Right lobe of liver (tissue), 6 donors: ENCODE measurements around the gene ELOVL4. TPM values are rescaled to one million over a fixed set of nuclear protein-coding genes. Genes with fewer than 3 reads are reported as not detected.

ENCODE experiments used
- ATAC-seq, 4 donors: fragments of 200-7000 bp; cut with Tn5 transposase; one replicate each; pipeline ENCODE4 v1.9.1; 2020; ENCODE audit warnings: mild to moderate bottlenecking in 4 of 4, moderate library complexity in 4 of 4
- DNase-seq, 3 donors: peaks; one replicate each; pipeline ENCODE4 v3.0.0-alpha.2; 2020
- H3K27ac ChIP-seq, 3 donors: fragments of 200-600 bp; one replicate each; pipeline ENCODE4 v1.8.0; 2022
- H3K27me3 ChIP-seq, 2 donors: fragments of 200-600 bp; one replicate each; pipeline ENCODE4 v1.8.0; 2022
- H3K36me3 ChIP-seq, 4 donors: fragments of 200-600 bp; sonication (generic) in 1 of 4; one replicate each; pipeline versions ENCODE4 v1.5.1 to v1.8.0; 2017 to 2022; ENCODE audit warnings: control low read depth in 1 of 4
- H3K4me1 ChIP-seq, 4 donors: fragments of 200-600 bp; sonication (generic) in 1 of 4; one replicate each; pipeline versions ENCODE4 v1.5.1 to v1.8.0; 2017 to 2022; ENCODE audit warnings: control low read depth in 1 of 4
- H3K4me3 ChIP-seq, 3 donors: fragments of 200-600 bp; one replicate each; pipeline ENCODE4 v1.8.0; 2022
- H3K9me3 ChIP-seq, 4 donors: fragments of 200-600 bp; sonication (generic) in 1 of 4; one replicate each; pipeline versions ENCODE4 v1.5.1 to v1.8.0; 2017 to 2022; ENCODE audit warnings: control low read depth in 1 of 4
- POLR2A ChIP-seq: fragments of 450-650 bp; IDR thresholded peaks from one replicate; pipeline ENCODE4 v1.6.1; 2017; ENCODE audit warnings: antibody characterized with exemption, mild to moderate bottlenecking
- WGBS: methylation state at CpG from one replicate; pipeline ENCODE4 v1.1.6; 2018; ENCODE audit warnings: low coverage, low lambda C conversion rate; ENCODE audit not compliant: insufficient coverage; ENCODE audit errors: missing lambda C conversion rate; 5-methylcytosine and 5-hydroxymethylcytosine counted together
- intact Hi-C, 2 donors: fragments of 100-400 bp; cut with DNase I; formaldehyde crosslinking; loops; one replicate each; pipeline versions ENCODE4 v1.11.2 to v1.14.1; 2022
- total RNA-seq, 6 experiments: library from RNA; depleted of rRNA in 2 of 6; stranded (reverse); fragments of >200 nt in 2 of 6; fragmentation: NEBNext Ultra II Directional in 3 of 6; extraction: Animal tissue kit (Norgen Biotek cat#: 25700) in 3 of 6; gene quantifications; one replicate each; pipeline versions ENCODE4 v1.1.0 to v1.2.4, GENCODE V29; 2016 to 2023
- TF ChIP-seq, protein P1 (sequence below), 4 donors: fragments of 200-600 bp in 3 of 4; fragments of 450-650 bp in 1 of 4; IDR thresholded peaks; one replicate each; pipeline versions ENCODE4 v1.5.1 to v1.8.0; 2016 to 2022; ENCODE audit warnings: antibody characterized with exemption in 4 of 4, mild to moderate bottlenecking in 2 of 4
- donor health status: DM: no; HTN: yes; CAD: no.
- donor health status: DM: no; HTN: no; CAD: no.
- donor health status: DM: no; HTN: no; CAD: no.
- donor health status: DM: no; HTN: yes; CAD: no.
- donor health status: DM: no; HTN: yes; CAD: no.

Gene ELOVL4
- total RNA-seq, 6 experiments from 2014 or later = 0.07 TPM; not detected in 4

- H3K27ac ChIP-seq = no peak overlapping the region
- no peak for TF ChIP-seq POLR2A
- TF ChIP-seq, protein P1, sequence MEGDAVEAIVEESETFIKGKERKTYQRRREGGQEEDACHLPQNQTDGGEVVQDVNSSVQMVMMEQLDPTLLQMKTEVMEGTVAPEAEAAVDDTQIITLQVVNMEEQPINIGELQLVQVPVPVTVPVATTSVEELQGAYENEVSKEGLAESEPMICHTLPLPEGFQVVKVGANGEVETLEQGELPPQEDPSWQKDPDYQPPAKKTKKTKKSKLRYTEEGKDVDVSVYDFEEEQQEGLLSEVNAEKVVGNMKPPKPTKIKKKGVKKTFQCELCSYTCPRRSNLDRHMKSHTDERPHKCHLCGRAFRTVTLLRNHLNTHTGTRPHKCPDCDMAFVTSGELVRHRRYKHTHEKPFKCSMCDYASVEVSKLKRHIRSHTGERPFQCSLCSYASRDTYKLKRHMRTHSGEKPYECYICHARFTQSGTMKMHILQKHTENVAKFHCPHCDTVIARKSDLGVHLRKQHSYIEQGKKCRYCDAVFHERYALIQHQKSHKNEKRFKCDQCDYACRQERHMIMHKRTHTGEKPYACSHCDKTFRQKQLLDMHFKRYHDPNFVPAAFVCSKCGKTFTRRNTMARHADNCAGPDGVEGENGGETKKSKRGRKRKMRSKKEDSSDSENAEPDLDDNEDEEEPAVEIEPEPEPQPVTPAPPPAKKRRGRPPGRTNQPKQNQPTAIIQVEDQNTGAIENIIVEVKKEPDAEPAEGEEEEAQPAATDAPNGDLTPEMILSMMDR (IDR thresholded peaks at IDR 0.05) = no peak
- H3K4me3 ChIP-seq = no peak overlapping the region
- H3K36me3 ChIP-seq = no peaks in the 10 kb centered on the region
- no peak for DNase-seq
- no peaks in the 10 kb centered on the region for H3K9me3 ChIP-seq
- H3K4me1 ChIP-seq = no peaks in the 10 kb centered on the region
- intact Hi-C loops = no loop called here
- WGBS = 90% methylated on average over 2 of the region's 2 CpGs
- no peak for ATAC-seq
- H3K27me3 ChIP-seq = no peaks in the 10 kb centered on the region
Measured at GRCh38 chr6:79902046-79902445, 45.3 kb downstream of the ELOVL4 start.

GRCh38 chr6:79898076-79898475, 49.3 kb downstream of the ELOVL4 start:
- no peak for DNase-seq
- WGBS = 100% methylated on average over 1 of the region's 1 CpG
- TF ChIP-seq POLR2A = no peak
- TF ChIP-seq, protein P1 (IDR thresholded peaks at IDR 0.05) = no peak

DNA sequence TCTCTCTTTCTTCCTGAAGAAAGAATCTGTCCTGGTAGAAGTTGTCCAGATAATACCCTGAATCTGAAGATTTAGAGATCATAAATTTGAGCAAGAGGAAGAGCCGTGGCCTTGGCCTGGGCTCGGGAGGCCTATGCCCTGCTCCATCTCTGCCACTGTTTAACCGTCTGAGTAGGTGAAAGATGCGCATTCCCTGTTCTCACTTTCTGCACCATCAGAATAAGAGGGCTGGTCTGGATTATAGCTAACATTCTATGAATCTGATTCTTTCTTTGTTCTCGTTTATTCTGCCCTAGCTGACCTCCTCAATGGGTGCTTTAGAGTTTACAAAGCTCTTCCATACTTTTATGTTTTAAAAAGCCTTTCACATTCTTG, 51.3 kb downstream of the ELOVL4 start:
- H3K27ac ChIP-seq = no peak overlapping the region
- WGBS = 59% methylated on average over 4 of the region's 5 CpGs
- H3K9me3 ChIP-seq = no peaks in the 10 kb centered on the region
- intact Hi-C loops = no loop called here
- H3K36me3 ChIP-seq = no peaks in the 10 kb centered on the region
- H3K4me3 ChIP-seq = no peak overlapping the region
- no peaks in the 10 kb centered on the region for H3K27me3 ChIP-seq
- DNase-seq (no peak), ATAC-seq (no peak)
- no peak for TF ChIP-seq POLR2A
- TF ChIP-seq, protein P1 (IDR thresholded peaks at IDR 0.05) = no peak
- no peaks in the 10 kb centered on the region for H3K4me1 ChIP-seq

More at GRCh38 chr6:79898076-79898475, 49.3 kb downstream of the ELOVL4 start:
- intact Hi-C loops = no loop called here
- ATAC-seq = no peak
- H3K4me3 ChIP-seq = no peak overlapping the region
- H3K9me3 ChIP-seq = no peaks in the 10 kb centered on the region
- no peak overlapping the region for H3K27ac ChIP-seq
- H3K4me1 ChIP-seq = no peaks in the 10 kb centered on the region
- H3K36me3 ChIP-seq = no peaks in the 10 kb centered on the region
- no peaks in the 10 kb centered on the region for H3K27me3 ChIP-seq

- H3K27me3 ChIP-seq = no peaks in the 10 kb centered on the region
- intact Hi-C loops = no loop called here
- DNase-seq = no peak
- no peak overlapping the region for H3K4me3 ChIP-seq
- no peaks in the 10 kb centered on the region for H3K9me3 ChIP-seq
- H3K4me1 ChIP-seq = no peaks in the 10 kb centered on the region
- TF ChIP-seq, protein P1 (IDR thresholded peaks at IDR 0.05) = no peak
- no peak for TF ChIP-seq POLR2A
- H3K36me3 ChIP-seq = no peaks in the 10 kb centered on the region
- ATAC-seq = no peak
- no peak overlapping the region for H3K27ac ChIP-seq
Measured at GRCh38 chr6:79895382-79896074, 51.8 kb downstream of the ELOVL4 start.

DNA sequence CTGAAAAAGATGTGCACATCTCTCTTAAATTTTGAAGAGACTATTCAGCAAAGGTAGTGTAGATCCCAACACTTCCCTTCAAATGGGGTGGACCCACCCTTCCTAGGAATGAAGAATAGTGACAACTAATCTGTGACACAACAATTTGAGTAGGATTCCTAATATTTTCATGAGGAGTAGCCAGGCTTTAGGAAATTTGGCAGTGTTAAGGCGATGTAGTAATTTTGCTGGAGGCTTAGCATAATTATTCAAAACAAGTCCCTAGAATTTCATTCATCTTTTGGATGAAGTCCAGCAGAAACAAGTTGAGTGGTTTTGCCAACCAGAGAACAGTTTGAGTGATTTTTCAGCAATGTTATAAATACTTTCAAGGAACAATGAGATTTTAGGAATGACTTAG, 52.4 kb downstream of the ELOVL4 start:
- Histone ChIP-seq H3K4me1 (no peaks in the 10 kb centered on the region), H3K9me3 (no peaks in the 10 kb centered on the region), H3K36me3 (no peaks in the 10 kb centered on the region), H3K27ac (no peak overlapping the region), H3K27me3 (no peaks in the 10 kb centered on the region), H3K4me3 (no peak overlapping the region)
- intact Hi-C loops = no loop called here
- no peak for ATAC-seq
- WGBS = 59% methylated on average over 1 of the region's 1 CpG
- TF ChIP-seq, protein P1 (IDR thresholded peaks at IDR 0.05) = no peak
- TF ChIP-seq POLR2A = no peak
- no peak for DNase-seq
